Measurements from ENCODE around the gene NPHP3. TPM values are rescaled to one million over a fixed set of nuclear protein-coding genes. Genes with fewer than 3 reads are reported as not detected.
A peak's percentile ranks its signal among the peaks of the same experiment; 100 is the strongest.

Gene NPHP3
- total and polyA plus RNA-seq, 2 experiments from 2014 or later: 11.6 to 27.2 TPM

- Histone ChIP-seq H2AFZ (no peak overlapping the region), H3K4me2 (ENCODE audit: unreplicated experiment) (no peak overlapping the region), H3K27ac (no peak overlapping the region), H3K79me2 (ENCODE audit: insufficient read depth) (no peaks in the 10 kb centered on the region), H3K36me3 (ENCODE audit: low read depth) (peaks cover 65% of the 10 kb centered on the region), H3K27me3 (replicated peaks; ENCODE audit: insufficient read depth) (no peaks in the 10 kb centered on the region), H3K4me3 (no peak overlapping the region), H3K9ac (no peak overlapping the region), H3K4me1 (ENCODE audit: insufficient read depth) (no peaks in the 10 kb centered on the region), H3F3A (ENCODE audit: insufficient read depth) (peaks cover 3% of the 10 kb centered on the region; the same call in 1 of the 2 replicates), H3K9me3 (ENCODE audit: low read depth) (no peaks in the 10 kb centered on the region), H3K9me2 (ENCODE audit: insufficient read depth) (no peaks in the 10 kb centered on the region), H4K20me1 (ENCODE audit: insufficient read depth) (no peaks in the 10 kb centered on the region)
- in situ Hi-C loops (cut with MboI): loop anchor here (25.0 kb wide), 1 partner anchor 909 kb away; no protein-coding TSS in a partner anchor
- TF ChIP-seq EZH2 (IDR thresholded peaks at IDR 0.05; ENCODE audit: insufficient read depth, poor library complexity, severe bottlenecking) (no peak), EZH2phosphoT487 (IDR thresholded peaks at IDR 0.05; ENCODE audit: insufficient read depth, low read depth) (no peak)
- DNase-seq: no peak
- 97 to 98% methylated on average over 2 of the region's 2 CpGs for WGBS, 2 experiments (ENCODE audit: low coverage in 1 of 2, low lambda C conversion rate in 2 of 2, missing lambda C conversion rate in 2 of 2)
Measured at GRCh38 chr3:132703733-132704132, 18.5 kb downstream of the NPHP3 start.

DNA sequence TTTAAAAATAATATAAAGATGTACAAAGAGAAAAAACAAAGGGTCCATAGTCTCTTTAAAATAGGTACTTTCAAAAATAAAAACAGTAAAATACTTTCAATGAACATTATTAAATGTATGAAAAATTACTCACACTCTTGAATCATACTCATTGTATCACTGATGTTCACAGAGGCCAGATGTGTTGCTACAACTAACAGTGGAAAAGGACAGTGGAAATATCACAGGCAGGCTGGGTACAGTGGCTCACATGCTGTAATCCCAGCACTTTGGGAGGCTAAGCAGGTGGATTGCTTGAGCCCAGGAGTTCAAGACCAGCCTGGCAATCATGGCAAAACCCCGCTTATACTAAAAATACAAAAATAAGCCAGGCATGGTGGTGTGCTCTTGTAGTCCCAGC lies 26.8 kb downstream of the NPHP3 start:
- Histone ChIP-seq H2AFZ (no peak overlapping the region), H3K79me2 (ENCODE audit: insufficient read depth) (no peaks in the 10 kb centered on the region), H3K27ac (peak overlapping the region; percentile 60), H3K36me3 (ENCODE audit: low read depth) (peaks cover 75% of the 10 kb centered on the region), H3K27me3 (replicated peaks; ENCODE audit: insufficient read depth) (no peaks in the 10 kb centered on the region), H3K4me1 (ENCODE audit: insufficient read depth) (peaks cover 4% of the 10 kb centered on the region), H3F3A (ENCODE audit: insufficient read depth) (peaks cover 15% of the 10 kb centered on the region), H3K9ac (no peak overlapping the region), H3K9me3 (ENCODE audit: low read depth) (no peaks in the 10 kb centered on the region), H3K4me2 (ENCODE audit: unreplicated experiment) (no peak overlapping the region), H4K20me1 (ENCODE audit: insufficient read depth) (no peaks in the 10 kb centered on the region), H3K9me2 (ENCODE audit: insufficient read depth) (no peaks in the 10 kb centered on the region), H3K4me3 (no peak overlapping the region)
- in situ Hi-C loops (cut with MboI): no loop called here
- TF ChIP-seq EZH2 (IDR thresholded peaks at IDR 0.05; ENCODE audit: insufficient read depth, poor library complexity, severe bottlenecking): no peak
- TF ChIP-seq EZH2phosphoT487 (IDR thresholded peaks at IDR 0.05; ENCODE audit: insufficient read depth, low read depth): no peak
- DNase-seq: peak; percentile 69
- whole genome bisulfite sequencing, 2 experiments (ENCODE audit: low coverage in 1 of 2, low lambda C conversion rate in 2 of 2, missing lambda C conversion rate in 2 of 2): 50 to 68% methylated on average over 1 of the region's 1 CpG

GRCh38 chr3:132694991-132695390 lies 27.2 kb downstream of the NPHP3 start:
- peak overlapping the region; percentile 60 for H3K27ac ChIP-seq
- H3K27me3 ChIP-seq (replicated peaks; ENCODE audit: insufficient read depth): no peaks in the 10 kb centered on the region
- WGBS, 2 experiments (ENCODE audit: low coverage in 1 of 2, low lambda C conversion rate in 2 of 2, missing lambda C conversion rate in 2 of 2): 36 to 42% methylated on average over 4 of the region's 4 CpGs
- no peaks in the 10 kb centered on the region for H3K9me2 ChIP-seq (ENCODE audit: insufficient read depth)
- TF ChIP-seq EZH2phosphoT487 (IDR thresholded peaks at IDR 0.05; ENCODE audit: insufficient read depth, low read depth) (no peak), EZH2 (IDR thresholded peaks at IDR 0.05; ENCODE audit: insufficient read depth, poor library complexity, severe bottlenecking) (no peak)
- H3F3A ChIP-seq (ENCODE audit: insufficient read depth): peaks cover 15% of the 10 kb centered on the region
- peaks cover 4% of the 10 kb centered on the region for H3K4me1 ChIP-seq (ENCODE audit: insufficient read depth)
- H3K36me3 ChIP-seq (ENCODE audit: low read depth): peaks cover 75% of the 10 kb centered on the region
- H2AFZ ChIP-seq: no peak overlapping the region
- no peaks in the 10 kb centered on the region for H3K9me3 ChIP-seq (ENCODE audit: low read depth)
- H3K4me3 ChIP-seq: no peak overlapping the region
- no peaks in the 10 kb centered on the region for H4K20me1 ChIP-seq (ENCODE audit: insufficient read depth)
- peak; percentile 17 for DNase-seq
- in situ Hi-C loops (cut with MboI): no loop called here
- H3K79me2 ChIP-seq (ENCODE audit: insufficient read depth): no peaks in the 10 kb centered on the region
- no peak overlapping the region for H3K9ac ChIP-seq
- no peak overlapping the region for H3K4me2 ChIP-seq (ENCODE audit: unreplicated experiment)

- Histone ChIP-seq H3K36me3 (ENCODE audit: low read depth) (peaks cover 83% of the 10 kb centered on the region), H3K9ac (no peak overlapping the region), H3K27ac (no peak overlapping the region), H3K9me3 (ENCODE audit: low read depth) (no peaks in the 10 kb centered on the region), H3K79me2 (ENCODE audit: insufficient read depth) (no peaks in the 10 kb centered on the region), H3K4me3 (no peak overlapping the region), H3K9me2 (ENCODE audit: insufficient read depth) (no peaks in the 10 kb centered on the region), H3F3A (ENCODE audit: insufficient read depth) (0 out of 2 replicates have a peak, but pooled peaks cover 3% of the 10 kb centered on the region), H3K4me2 (ENCODE audit: unreplicated experiment) (no peak overlapping the region), H2AFZ (no peak overlapping the region), H3K4me1 (ENCODE audit: insufficient read depth) (no peaks in the 10 kb centered on the region), H3K27me3 (replicated peaks; ENCODE audit: insufficient read depth) (no peaks in the 10 kb centered on the region), H4K20me1 (ENCODE audit: insufficient read depth) (no peaks in the 10 kb centered on the region)
- in situ Hi-C loops (cut with MboI): no loop called here
- TF ChIP-seq EZH2phosphoT487 (IDR thresholded peaks at IDR 0.05; ENCODE audit: insufficient read depth, low read depth) (no peak), EZH2 (IDR thresholded peaks at IDR 0.05; ENCODE audit: insufficient read depth, poor library complexity, severe bottlenecking) (no peak)
- 98% methylated on average over 4 of the region's 4 CpGs for WGBS, 2 experiments (ENCODE audit: low coverage in 1 of 2, low lambda C conversion rate in 2 of 2, missing lambda C conversion rate in 2 of 2)
- DNase-seq: no peak
Measured at GRCh38 chr3:132690040-132690439, 32.2 kb downstream of the NPHP3 start.

- peaks cover 82% of the 10 kb centered on the region for H3K36me3 ChIP-seq (ENCODE audit: low read depth)
- in situ Hi-C loops (cut with MboI): no loop called here
- no peak for TF ChIP-seq EZH2 (IDR thresholded peaks at IDR 0.05; ENCODE audit: insufficient read depth, poor library complexity, severe bottlenecking)
- no peak for TF ChIP-seq EZH2phosphoT487 (IDR thresholded peaks at IDR 0.05; ENCODE audit: insufficient read depth, low read depth)
Measured at GRCh38 chr3:132682201-132682600, 40.0 kb downstream of the NPHP3 start.

More at GRCh38 chr3:132682201-132682600, 40.0 kb downstream of the NPHP3 start:
- Histone ChIP-seq H3F3A (ENCODE audit: insufficient read depth) (peaks cover 38% of the 10 kb centered on the region), H3K27me3 (replicated peaks; ENCODE audit: insufficient read depth) (no peaks in the 10 kb centered on the region), H3K4me1 (ENCODE audit: insufficient read depth) (no peaks in the 10 kb centered on the region), H3K9ac (no peak overlapping the region), H3K4me3 (no peak overlapping the region), H3K79me2 (ENCODE audit: insufficient read depth) (no peaks in the 10 kb centered on the region), H3K4me2 (ENCODE audit: unreplicated experiment) (no peak overlapping the region), H3K9me2 (ENCODE audit: insufficient read depth) (no peaks in the 10 kb centered on the region), H3K27ac (no peak overlapping the region), H4K20me1 (ENCODE audit: insufficient read depth) (no peaks in the 10 kb centered on the region), H3K9me3 (ENCODE audit: low read depth) (no peaks in the 10 kb centered on the region), H2AFZ (no peak overlapping the region)
- DNase-seq: no peak
